Measurements from ENCODE around the gene C2orf81. TPM values are rescaled to one million over a fixed set of nuclear protein-coding genes. Genes with fewer than 3 reads are reported as not detected.

Gene C2orf81
- polyA plus RNA-seq, 1 of the 3 experiments (the other 2 are of a cell fraction), result 2.5 TPM

GRCh38 chr2:74383254-74383653 lies 38.2 kb downstream of the C2orf81 start:
- DNase-seq, result no peak
- Histone ChIP-seq H3K27me3 (ENCODE audit: insufficient read depth) (no peaks in the 10 kb centered on the region), H3K4me2 (no peak overlapping the region), H3K9ac (no peak overlapping the region), H3K27ac (ENCODE audit: low read depth in 2 of 2, low read length in 1 of 2) (no peak overlapping the region), H3K9me2 (no peaks in the 10 kb centered on the region), H3K9me3 (no peaks in the 10 kb centered on the region), H3K79me2 (ENCODE audit: insufficient read depth) (peaks cover 87% of the 10 kb centered on the region), H3K36me3 (replicated peaks in 1 of 2; ENCODE audit: control insufficient read depth in 1 of 2, insufficient read depth in 2 of 2, low read length in 1 of 2) (peaks cover 7 to 22% of the 10 kb centered on the region in 2 experiments), H3K4me1 (ENCODE audit: control insufficient read depth in 1 of 2, insufficient read depth in 2 of 2, low read depth in 1 of 2, low read length in 1 of 2) (peaks cover 7 to 17% of the 10 kb centered on the region in 2 experiments; a peak in 2 of 4 replicates), H2AFZ (ENCODE audit: low read depth) (no peak overlapping the region), H3F3A (replicated peaks; ENCODE audit: insufficient read depth) (peaks cover 5% of the 10 kb centered on the region), H4K20me1 (ENCODE audit: insufficient read depth) (peaks cover 74% of the 10 kb centered on the region), H3K4me3 (ENCODE audit: low read depth in 2 of 2, low read length in 1 of 2) (no peak overlapping the region)
- WGBS (ENCODE audit: low lambda C conversion rate), result 52% methylated on average over 1 of the region's 1 CpG
- POLR2A ChIA-PET, result no interaction called here
- CTCF ChIA-PET, result interaction anchor here (2.2 kb wide), 1 partner anchor 8 kb away, joined by 24 read pairs; no protein-coding TSS in a partner anchor
- TF ChIP-seq ELF1 (IDR thresholded peaks at IDR 0.05) (no peak), JUND (IDR thresholded peaks at IDR 0.05) (no peak), NRF1 (IDR thresholded peaks at IDR 0.05; ENCODE audit: low read depth, low read length) (no peak), FOXJ3 (CRISPR knock-in tag; IDR thresholded peaks at IDR 0.05) (no peak), GATA2 (CRISPR knock-in tag; IDR thresholded peaks at IDR 0.05) (no peak), POLR2AphosphoS5 (IDR thresholded peaks at IDR 0.05; ENCODE audit: low read depth, low read length) (no peak)
- TF ChIP-seq, protein P1, sequence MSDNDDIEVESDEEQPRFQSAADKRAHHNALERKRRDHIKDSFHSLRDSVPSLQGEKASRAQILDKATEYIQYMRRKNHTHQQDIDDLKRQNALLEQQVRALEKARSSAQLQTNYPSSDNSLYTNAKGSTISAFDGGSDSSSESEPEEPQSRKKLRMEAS (IDR thresholded peaks at IDR 0.05; ENCODE audit: low read depth), result no peak

DNA sequence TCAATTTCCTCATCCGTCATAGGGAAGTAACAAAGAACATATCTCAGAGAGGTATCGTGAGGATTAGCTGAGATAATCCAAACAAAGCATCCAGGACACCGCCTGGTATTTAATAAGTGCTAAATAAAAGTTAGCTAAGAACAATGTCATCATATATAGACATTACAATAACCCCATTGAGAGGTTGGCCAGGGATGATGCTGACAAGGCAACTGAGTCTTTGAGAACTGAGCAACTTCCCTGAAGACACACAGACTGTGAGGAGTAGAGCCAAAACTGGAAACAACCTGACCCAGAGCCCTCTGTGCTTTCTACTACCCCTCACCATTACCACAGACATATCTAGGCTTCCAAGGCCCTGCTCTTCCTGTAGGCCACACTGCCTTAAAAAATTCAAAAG lies 39.7 kb downstream of the C2orf81 start:
- Histone ChIP-seq H3K9me3 (no peaks in the 10 kb centered on the region), H3K27me3 (ENCODE audit: insufficient read depth) (no peaks in the 10 kb centered on the region), H3K79me2 (ENCODE audit: insufficient read depth) (peaks cover 75% of the 10 kb centered on the region), H4K20me1 (ENCODE audit: insufficient read depth) (peaks cover 65% of the 10 kb centered on the region), H3K27ac (ENCODE audit: low read depth in 2 of 2, low read length in 1 of 2) (no peak overlapping the region), H2AFZ (ENCODE audit: low read depth) (no peak overlapping the region), H3K9ac (no peak overlapping the region), H3K4me3 (ENCODE audit: low read depth in 2 of 2, low read length in 1 of 2) (no peak overlapping the region), H3K4me1 (ENCODE audit: control insufficient read depth in 1 of 2, insufficient read depth in 2 of 2, low read depth in 1 of 2, low read length in 1 of 2) (peaks cover 7 to 17% of the 10 kb centered on the region in 2 experiments; a peak in 2 of 4 replicates), H3K9me2 (no peaks in the 10 kb centered on the region), H3F3A (replicated peaks; ENCODE audit: insufficient read depth) (peaks cover 5% of the 10 kb centered on the region), H3K4me2 (no peak overlapping the region), H3K36me3 (replicated peaks in 1 of 2; ENCODE audit: control insufficient read depth in 1 of 2, insufficient read depth in 2 of 2, low read length in 1 of 2) (peaks cover 7 to 35% of the 10 kb centered on the region in 2 experiments)
- ChIA-PET CTCF (interaction anchor here (0.7 to 2.2 kb wide), 4 partner anchors 10 to 47 kb away, joined by 3 to 24 read pairs (median 4); no protein-coding TSS in a partner anchor), POLR2A (interaction anchor here (1.8 kb wide), 1 partner anchor 10 kb away, joined by 7 read pairs; no protein-coding TSS in a partner anchor)
- 96% methylated on average over 3 of the region's 3 CpGs for WGBS (ENCODE audit: low lambda C conversion rate)
- no peak for DNase-seq
- no peak for TF ChIP-seq RXRA (IDR thresholded peaks at IDR 0.05; ENCODE audit: borderline replicate concordance, low read depth)
- no peak for TF ChIP-seq REST (IDR thresholded peaks at IDR 0.05; ENCODE audit: low read depth, low read length)
- TF ChIP-seq, protein P1 (IDR thresholded peaks at IDR 0.05; ENCODE audit: low read depth), result no peak
- no peak for TF ChIP-seq USF1 (IDR thresholded peaks at IDR 0.05; ENCODE audit: borderline replicate concordance, low read depth)
- TF ChIP-seq TAF1 (IDR thresholded peaks at IDR 0.05; ENCODE audit: borderline replicate concordance, low read depth, low read length), result no peak
- no peak for TF ChIP-seq YY1 (IDR thresholded peaks at IDR 0.05; ENCODE audit: low read depth)
- no peak for TF ChIP-seq CTCF (IDR thresholded peaks at IDR 0.05)
- no peak for TF ChIP-seq RCOR1 (IDR thresholded peaks at IDR 0.05; ENCODE audit: low read length)
- no peak for TF ChIP-seq USF2 (IDR thresholded peaks at IDR 0.05; ENCODE audit: borderline replicate concordance, low read depth, low read length)
- no peak for TF ChIP-seq MXI1 (IDR thresholded peaks at IDR 0.05; ENCODE audit: low read depth, low read length)
- TF ChIP-seq POLR2AphosphoS5 (IDR thresholded peaks at IDR 0.05; ENCODE audit: low read depth, low read length), result no peak
- no peak for TF ChIP-seq FOXJ3 (CRISPR knock-in tag; IDR thresholded peaks at IDR 0.05)
- no peak for TF ChIP-seq TCF12 (IDR thresholded peaks at IDR 0.05)
- TF ChIP-seq NRF1 (IDR thresholded peaks at IDR 0.05; ENCODE audit: low read depth, low read length), result no peak
- TF ChIP-seq FOSL2 (IDR thresholded peaks at IDR 0.05; ENCODE audit: borderline replicate concordance, low read depth), result no peak
- TF ChIP-seq CHD2 (IDR thresholded peaks at IDR 0.05; ENCODE audit: low read length, partially characterized antibody), result no peak
- no peak for TF ChIP-seq GATA2 (CRISPR knock-in tag; IDR thresholded peaks at IDR 0.05)
- TF ChIP-seq RFX5 (IDR thresholded peaks at IDR 0.05; ENCODE audit: low read length), result no peak
- TF ChIP-seq RAD21 (IDR thresholded peaks at IDR 0.05; ENCODE audit: low read length), result no peak
